RWPE2 (cell line): Measurements from ENCODE around the gene AIRE.
"Not testable (repeated sequence)": the region's sequence is repeated elsewhere in the genome, so short reads cannot be mapped to it uniquely, and the experiment has no call there.

Experiments used
- ATAC-seq: fragments of 200-7000 bp; cut with Tn5 transposase; 3 replicates; pipeline ENCODE4 v1.9.1; 2021; ENCODE audit warnings: low read depth
- DNase-seq: peaks from one replicate; pipeline ENCODE4 v3.0.0-alpha.2; 2020; ENCODE audit warnings: low spot score
- H3K27ac ChIP-seq: fragments of 450-650 bp; 2 replicates; pipeline ENCODE4 v1.5.1; 2017; ENCODE audit warnings: mild to moderate bottlenecking; ENCODE audit not compliant: poor library complexity, severe bottlenecking
- H3K27me3 ChIP-seq: fragments of 250-450 bp; sonication (Bioruptor Pico); 2 replicates; pipeline ENCODE4 v1.5.1; 2021; ENCODE audit warnings: mild to moderate bottlenecking, moderate library complexity; ENCODE audit not compliant: insufficient read depth, poor library complexity, severe bottlenecking
- H3K36me3 ChIP-seq: fragments of 250-450 bp; sonication (Bioruptor Pico); 2 replicates; pipeline ENCODE4 v1.5.1; 2020; ENCODE audit warnings: low read depth, mild to moderate bottlenecking, moderate library complexity
- H3K4me1 ChIP-seq: fragments of 250-450 bp; sonication (Bioruptor Pico); 2 replicates; pipeline ENCODE4 v1.5.1; 2021; ENCODE audit warnings: mild to moderate bottlenecking, moderate library complexity; ENCODE audit not compliant: insufficient read depth, poor library complexity, severe bottlenecking
- H3K4me3 ChIP-seq: fragments of 250-450 bp; sonication (Bioruptor Pico); 2 replicates; pipeline ENCODE4 v1.5.1; 2021; ENCODE audit warnings: mild to moderate bottlenecking, moderate library complexity; ENCODE audit not compliant: severe bottlenecking
- H3K9me3 ChIP-seq: fragments of 250-450 bp; sonication (Bioruptor Pico); 2 replicates; pipeline ENCODE4 v1.5.1; 2021; ENCODE audit warnings: mild to moderate bottlenecking, moderate library complexity; ENCODE audit not compliant: severe bottlenecking
- CTCF ChIP-seq: fragments of 450-650 bp; IDR thresholded peaks from one replicate; pipeline ENCODE4 v1.5.1; 2017; ENCODE audit warnings: mild to moderate bottlenecking, moderate library complexity; ENCODE audit not compliant: poor library complexity, severe bottlenecking

AIRE gene

GRCh38 chr21:44279354-44280260 lies 6.1 kb upstream of the AIRE start:
- H3K4me1 ChIP-seq = no peaks in the 10 kb centered on the region
- DNase-seq (no peak), ATAC-seq (no peak)
- H3K36me3 ChIP-seq = no peaks in the 10 kb centered on the region
- TF ChIP-seq CTCF = no peak
- H3K27ac ChIP-seq = no peak overlapping the region
- no peaks in the 10 kb centered on the region for H3K9me3 ChIP-seq
- H3K27me3 ChIP-seq = no peaks in the 10 kb centered on the region
- H3K4me3 ChIP-seq = no peak overlapping the region

DNA sequence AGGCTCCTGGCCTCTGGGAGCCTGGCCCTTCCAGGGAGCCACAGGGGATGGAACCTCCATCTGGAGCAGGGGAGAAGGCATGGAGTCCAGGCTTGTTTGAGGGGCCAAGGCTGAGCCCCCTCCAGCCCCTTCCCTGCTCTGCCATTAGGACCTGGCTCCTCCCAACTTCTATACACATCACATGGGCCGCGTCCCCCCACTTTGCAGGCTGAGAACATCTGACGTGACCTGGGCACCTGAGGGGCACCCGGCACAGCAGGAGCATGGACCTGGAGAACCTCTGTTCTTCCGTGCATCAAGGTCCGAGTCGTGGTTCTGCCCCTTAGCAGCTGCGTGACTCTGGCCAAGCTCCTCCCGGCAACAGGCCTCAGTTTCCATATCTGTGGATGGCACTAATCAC lies 3.9 kb upstream of the AIRE start:
- DNase-seq (no peak), ATAC-seq (no peak)
- no peak overlapping the region for H3K4me3 ChIP-seq
- peaks cover 3% of the 10 kb centered on the region for H3K27me3 ChIP-seq
- no peak overlapping the region for H3K27ac ChIP-seq
- H3K4me1 ChIP-seq = no peaks in the 10 kb centered on the region
- no peak for TF ChIP-seq CTCF
- H3K36me3 ChIP-seq = no peaks in the 10 kb centered on the region
- H3K9me3 ChIP-seq = no peaks in the 10 kb centered on the region

DNA sequence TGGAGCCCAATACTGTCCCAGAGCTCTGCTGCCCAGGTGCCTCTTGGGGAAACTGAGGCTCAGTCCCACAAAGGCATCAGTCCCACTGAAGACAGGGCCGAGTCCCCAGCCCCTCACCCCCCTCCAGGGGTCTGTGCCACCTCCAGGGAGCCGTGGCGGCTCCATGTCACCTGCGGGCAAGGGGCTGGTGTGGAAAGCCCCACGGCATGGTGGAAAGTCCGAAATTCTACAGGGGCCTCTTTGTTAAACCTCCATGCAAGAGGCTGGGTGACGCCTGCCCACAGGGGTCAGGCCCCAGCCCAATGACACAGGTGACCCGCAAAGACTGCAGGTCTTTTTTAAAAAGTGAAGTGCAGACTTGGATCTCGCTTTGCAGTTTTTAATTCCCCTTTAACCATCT lies 3.3 kb upstream of the AIRE start:
- TF ChIP-seq CTCF = no peak
- no peaks in the 10 kb centered on the region for H3K36me3 ChIP-seq
- no peak for ATAC-seq

DNA sequence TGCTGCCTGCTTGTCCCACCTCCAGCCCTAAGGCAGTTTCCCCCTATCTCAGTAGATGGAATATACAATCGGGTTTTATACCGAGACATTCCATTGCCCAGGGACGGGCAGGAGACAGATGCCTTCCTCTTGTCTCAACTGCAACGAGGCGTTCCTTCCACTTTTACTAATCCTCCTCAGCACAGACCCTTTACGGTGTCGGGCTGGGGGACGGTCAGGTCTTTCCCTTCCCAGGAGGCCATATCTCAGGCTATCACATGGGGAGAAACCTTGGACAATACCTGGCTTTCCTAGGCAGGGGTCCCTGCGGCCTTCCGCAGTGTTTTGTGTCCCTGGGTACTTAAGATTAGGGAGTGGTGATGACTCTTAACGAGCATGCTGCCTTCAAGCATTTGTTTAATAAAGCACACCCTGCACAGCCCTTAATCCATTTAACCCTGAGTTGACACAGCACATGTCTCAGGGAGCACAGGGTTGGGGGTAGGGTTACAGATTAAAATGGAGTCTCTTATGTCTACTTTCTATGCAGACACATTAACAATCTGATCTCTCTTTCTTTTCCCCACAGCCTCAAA lies 2.4 kb upstream of the AIRE start:
- not testable (repeated sequence) for ATAC-seq, H3K9me3 ChIP-seq, H3K27ac ChIP-seq, H3K27me3 ChIP-seq, H3K36me3 ChIP-seq, H3K4me1 ChIP-seq, DNase-seq, H3K4me3 ChIP-seq

More for the DNA sequence above, 3.3 kb upstream of the AIRE start:
- no peak for DNase-seq
- H3K27me3 ChIP-seq = peaks cover 3% of the 10 kb centered on the region
- no peaks in the 10 kb centered on the region for H3K4me1 ChIP-seq
- no peak overlapping the region for H3K27ac ChIP-seq
- H3K9me3 ChIP-seq = no peaks in the 10 kb centered on the region
- H3K4me3 ChIP-seq = no peak overlapping the region

DNA sequence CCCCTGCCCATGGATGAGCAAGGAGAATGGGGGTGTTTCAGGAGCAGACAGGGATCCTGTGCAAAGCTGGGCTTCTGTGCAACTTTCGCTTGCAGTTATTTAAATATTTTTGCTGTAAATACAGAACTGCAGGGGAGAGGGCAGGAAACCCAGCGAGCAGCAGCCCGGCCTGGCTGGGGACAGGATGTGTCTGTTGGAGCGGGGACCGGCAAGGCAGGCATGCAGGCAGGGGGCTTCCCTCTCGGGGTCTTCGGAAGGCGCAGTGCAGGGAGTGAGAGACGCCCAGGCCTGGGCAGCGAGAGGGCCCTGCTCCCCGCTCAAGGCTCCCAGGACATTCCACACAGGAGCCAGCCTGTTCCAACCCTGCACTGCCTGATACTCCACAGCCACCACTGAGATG lies 1.7 kb upstream of the AIRE start:
- H3K27ac ChIP-seq = no peak overlapping the region
- no peak for TF ChIP-seq CTCF
- H3K9me3 ChIP-seq = no peaks in the 10 kb centered on the region
- H3K36me3 ChIP-seq = no peaks in the 10 kb centered on the region
- H3K27me3 ChIP-seq = peaks cover 3% of the 10 kb centered on the region
- no peak for DNase-seq
- ATAC-seq = no peak
- H3K4me1 ChIP-seq = no peaks in the 10 kb centered on the region
- H3K4me3 ChIP-seq = no peak overlapping the region
